NT2/D1 (cell line): Measurements from ENCODE around the gene NSMF.

ENCODE experiments used
- SUZ12 ChIP-seq: IDR thresholded peaks from 2 replicates; pipeline ENCODE4 v1.6.1; 2011; ENCODE audit not compliant: insufficient read length, insufficient read depth; ENCODE audit errors: extremely low read depth
- YY1 ChIP-seq: IDR thresholded peaks from 2 replicates; pipeline ENCODE4 v1.6.1; 2011; ENCODE audit not compliant: insufficient read length, insufficient read depth
- ZNF274 ChIP-seq: IDR thresholded peaks from 2 replicates; pipeline ENCODE4 v1.6.1; 2011; ENCODE audit warnings: mild to moderate bottlenecking, low read depth, low read length

- TF ChIP-seq ZNF274: no peak
- TF ChIP-seq YY1: no peak
- TF ChIP-seq SUZ12: no peak
Measured at GRCh38 chr9:137478613-137478961, 19.5 kb upstream of the NSMF start.
